ENCODE data around the gene CD151. TPM values are rescaled to one million over a fixed set of nuclear protein-coding genes. Genes with fewer than 3 reads are reported as not detected.

The CD151 gene
- total RNA-seq, 5 donors from 2014 or later (not counting 1 experiment from before 2014, with no cell fraction given): 14.9 to 28.2 (median 25.6) TPM

GRCh38 chr11:843086-843734, 10.5 kb downstream of the CD151 start:
- H3K36me3 Mint-ChIP-seq: peaks cover 2% of the 10 kb centered on the region
- peak overlapping the region in 1 of 2 donors; percentile 34 for H3K27ac Mint-ChIP-seq
- peaks cover 9 to 48% of the 10 kb centered on the region in 2 experiments for H3K4me1 ChIP-seq (ENCODE audit: control insufficient read depth in 1 of 2, extremely low read depth in 1 of 2, insufficient read depth in 2 of 2, low read length in 2 of 2)
- peak in 2 of 4 experiments; percentile 10 to 11 for ATAC-seq (replicated peaks in 1 of 4)
- no peaks in the 10 kb centered on the region for H3K9me3 Mint-ChIP-seq
- ChIA-PET CTCF (interaction anchor here in 1 of 2 donors (0.6 kb wide), 1 partner anchor 361 kb away, joined by 3 read pairs; no protein-coding TSS in a partner anchor), POLR2A (interaction anchor here in 1 of 2 donors (0.5 to 0.6 kb wide), 2 partner anchors 10 to 173 kb away, joined by 3 to 4 read pairs; no protein-coding TSS in a partner anchor)
- H3K4me1 Mint-ChIP-seq: peaks cover 19 to 31% (median 21%) of the 10 kb centered on the region in 3 donors
- H3K27me3 Mint-ChIP-seq: no peaks in the 10 kb centered on the region
- under 1% methylated on average over 51 of the region's 53 CpGs for WGBS (ENCODE audit: insufficient coverage)
- H3K9me3 ChIP-seq: no peaks in the 10 kb centered on the region
- H3K36me3 ChIP-seq (ENCODE audit: control insufficient read depth in 2 of 2, extremely low read depth in 1 of 2, insufficient read depth in 1 of 2, low read length in 1 of 2): peaks cover 5 to 22% of the 10 kb centered on the region in 2 donors
- no peak overlapping the region for H3K27ac ChIP-seq (ENCODE audit: low read length)
- peak overlapping the region; percentile 52 to 59 for H3K4me3 ChIP-seq (ENCODE audit: control insufficient read depth in 1 of 2, extremely low read depth in 1 of 2, low read length in 1 of 2)
- peak overlapping the region; percentile 71 to 80 (median 74) for H3K4me3 Mint-ChIP-seq
- H3K27me3 ChIP-seq (replicated peaks in 1 of 2; ENCODE audit: control insufficient read depth in 2 of 2, extremely low read depth in 1 of 2, insufficient read depth in 2 of 2, low read length in 1 of 2): peaks cover 0 to 45% of the 10 kb centered on the region in 2 experiments
- no peak for DNase-seq

- Histone ChIP-seq H3K4me3 (ENCODE audit: control insufficient read depth in 1 of 2, extremely low read depth in 1 of 2, low read length in 1 of 2) (peak overlapping the region in 1 of 2 donors; percentile 59), H3K27me3 (replicated peaks in 1 of 2; ENCODE audit: control insufficient read depth in 2 of 2, extremely low read depth in 1 of 2, insufficient read depth in 2 of 2, low read length in 1 of 2) (peaks cover 0 to 53% of the 10 kb centered on the region in 2 experiments), H3K27ac (ENCODE audit: low read length) (no peak overlapping the region), H3K4me1 (ENCODE audit: control insufficient read depth in 1 of 2, extremely low read depth in 1 of 2, insufficient read depth in 2 of 2, low read length in 2 of 2) (peaks cover 11 to 57% of the 10 kb centered on the region in 2 experiments), H3K9me3 (no peaks in the 10 kb centered on the region), H3K36me3 (ENCODE audit: control insufficient read depth in 2 of 2, extremely low read depth in 1 of 2, insufficient read depth in 1 of 2, low read length in 1 of 2) (peaks cover 5 to 14% of the 10 kb centered on the region in 2 donors)
- Mint-ChIP-seq H3K4me1 (peaks cover 19 to 36% (median 26%) of the 10 kb centered on the region in 3 donors), H3K27ac (peak overlapping the region in 1 of 2 donors; percentile 34), H3K4me3 (peak overlapping the region; percentile 71 to 80 (median 74)), H3K36me3 (no peaks in the 10 kb centered on the region), H3K9me3 (no peaks in the 10 kb centered on the region), H3K27me3 (peaks cover 0 to 2% of the 10 kb centered on the region in 2 donors)
- POLR2A ChIA-PET: interaction anchor here in 1 of 2 donors (0.5 kb wide), 1 partner anchor 174 kb away, joined by 4 read pairs; no protein-coding TSS in a partner anchor
- 34% methylated on average over 8 of the region's 25 CpGs for WGBS (ENCODE audit: insufficient coverage)
- no peak for ATAC-seq (replicated peaks in 1 of 4)
- no peak for DNase-seq
- CTCF ChIA-PET: interaction anchor here in 1 of 2 donors (0.7 kb wide), 1 partner anchor 662 kb away, joined by 3 read pairs; no protein-coding TSS in a partner anchor
These were observed 11.3 kb downstream of the CD151 start for GRCh38 chr11:843818-844692.

DNA sequence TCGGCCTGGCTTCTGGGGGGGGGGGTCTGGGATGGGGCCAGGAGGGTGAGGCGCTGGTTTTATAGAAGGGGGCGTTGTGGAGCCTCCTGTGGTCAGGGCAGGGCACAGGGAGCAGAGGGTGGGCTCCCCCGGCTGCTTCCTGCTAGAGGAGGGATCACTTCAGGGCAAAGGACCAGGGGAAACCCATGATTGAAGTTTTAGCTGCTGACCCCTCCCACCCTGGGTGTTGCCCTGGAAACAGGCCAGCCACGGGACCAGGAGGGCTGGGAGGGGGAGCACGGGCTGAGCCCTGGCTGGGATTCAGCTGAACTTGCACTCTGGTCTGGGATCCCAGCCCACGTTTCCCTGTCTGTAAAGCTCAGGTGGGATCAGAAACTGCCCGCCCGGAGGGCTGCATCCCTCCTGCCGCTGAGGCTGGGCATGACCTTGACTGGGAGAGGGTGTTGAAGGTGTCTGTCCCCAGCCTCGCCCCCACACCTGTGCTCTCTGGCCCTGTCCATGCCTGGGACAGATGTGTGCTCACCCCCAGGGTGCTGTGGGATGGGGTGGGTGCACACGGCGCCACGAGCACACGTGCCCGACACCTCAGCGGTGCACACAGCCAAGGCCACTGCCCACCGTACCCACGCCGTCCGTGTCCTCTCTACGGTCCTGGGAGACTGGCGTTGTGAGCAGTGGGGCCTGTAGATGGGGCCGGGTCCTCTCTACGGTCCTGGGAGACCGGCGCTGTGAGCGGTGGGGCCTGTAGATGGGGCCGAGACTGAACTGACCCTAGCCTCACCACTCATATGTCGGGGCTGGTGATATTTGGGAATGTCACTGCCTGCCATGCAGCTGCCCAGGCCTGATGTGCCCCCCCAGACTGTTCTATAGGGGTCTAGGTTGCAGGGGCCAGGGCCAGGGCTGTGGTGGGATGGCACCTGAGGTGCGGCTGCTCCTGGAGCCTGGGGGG, 12.2 kb downstream of the CD151 start:
- peaks cover 13 to 59% of the 10 kb centered on the region in 2 experiments for H3K4me1 ChIP-seq (ENCODE audit: control insufficient read depth in 1 of 2, extremely low read depth in 1 of 2, insufficient read depth in 2 of 2, low read length in 2 of 2)
- CTCF ChIA-PET: interaction anchor here in 1 of 2 donors (0.7 kb wide), 1 partner anchor 661 kb away, joined by 3 read pairs; no protein-coding TSS in a partner anchor
- POLR2A ChIA-PET: no interaction called here

GRCh38 chr11:845872-846495, 13.2 kb downstream of the CD151 start:
- no peak overlapping the region for H3K27ac ChIP-seq (ENCODE audit: low read length)
- Mint-ChIP-seq H3K9me3 (no peaks in the 10 kb centered on the region), H3K4me3 (no peak overlapping the region), H3K4me1 (peaks cover 11 to 26% (median 17%) of the 10 kb centered on the region in 3 donors), H3K27ac (no peak overlapping the region), H3K27me3 (peaks cover 0 to 2% of the 10 kb centered on the region in 2 donors), H3K36me3 (no peaks in the 10 kb centered on the region)
- DNase-seq (no peak), ATAC-seq (replicated peaks in 1 of 4) (no peak)
- H3K36me3 ChIP-seq (ENCODE audit: control insufficient read depth in 2 of 2, extremely low read depth in 1 of 2, insufficient read depth in 1 of 2, low read length in 1 of 2): no peaks in the 10 kb centered on the region
- CTCF ChIA-PET: no interaction called here
- POLR2A ChIA-PET: no interaction called here
- H3K4me3 ChIP-seq (ENCODE audit: control insufficient read depth in 1 of 2, extremely low read depth in 1 of 2, low read length in 1 of 2): no peak overlapping the region
- H3K9me3 ChIP-seq: no peaks in the 10 kb centered on the region
- WGBS (ENCODE audit: insufficient coverage): 48% methylated on average over 7 of the region's 8 CpGs
- H3K4me1 ChIP-seq (ENCODE audit: control insufficient read depth in 1 of 2, extremely low read depth in 1 of 2, insufficient read depth in 2 of 2, low read length in 2 of 2): peaks cover 13 to 51% of the 10 kb centered on the region in 2 experiments
- peaks cover 0 to 67% of the 10 kb centered on the region in 2 experiments for H3K27me3 ChIP-seq (replicated peaks in 1 of 2; ENCODE audit: control insufficient read depth in 2 of 2, extremely low read depth in 1 of 2, insufficient read depth in 2 of 2, low read length in 1 of 2)

More for the DNA sequence above, 12.2 kb downstream of the CD151 start:
- no peak overlapping the region for H3K27ac ChIP-seq (ENCODE audit: low read length)
- DNase-seq (peak in 4 of 35 experiments; percentile 28 to 63 (median 36)), ATAC-seq (replicated peaks in 1 of 4) (peak in 1 of 4 experiments; percentile 8)
- H3K27me3 Mint-ChIP-seq: peaks cover 0 to 2% of the 10 kb centered on the region in 2 donors
- peaks cover 19 to 36% (median 26%) of the 10 kb centered on the region in 3 donors for H3K4me1 Mint-ChIP-seq
- peaks cover 0 to 57% of the 10 kb centered on the region in 2 experiments for H3K27me3 ChIP-seq (replicated peaks in 1 of 2; ENCODE audit: control insufficient read depth in 2 of 2, extremely low read depth in 1 of 2, insufficient read depth in 2 of 2, low read length in 1 of 2)
- H3K4me3 ChIP-seq (ENCODE audit: control insufficient read depth in 1 of 2, extremely low read depth in 1 of 2, low read length in 1 of 2): no peak overlapping the region
- peak overlapping the region in 1 of 3 donors; percentile 80 for H3K4me3 Mint-ChIP-seq
- H3K27ac Mint-ChIP-seq: no peak overlapping the region
- 58% methylated on average over 21 of the region's 31 CpGs for WGBS (ENCODE audit: insufficient coverage)
- H3K9me3 ChIP-seq: no peaks in the 10 kb centered on the region
- H3K36me3 Mint-ChIP-seq: no peaks in the 10 kb centered on the region
- no peaks in the 10 kb centered on the region for H3K9me3 Mint-ChIP-seq
- peaks cover 4% of the 10 kb centered on the region in 2 donors for H3K36me3 ChIP-seq (ENCODE audit: control insufficient read depth in 2 of 2, extremely low read depth in 1 of 2, insufficient read depth in 1 of 2, low read length in 1 of 2)

DNA sequence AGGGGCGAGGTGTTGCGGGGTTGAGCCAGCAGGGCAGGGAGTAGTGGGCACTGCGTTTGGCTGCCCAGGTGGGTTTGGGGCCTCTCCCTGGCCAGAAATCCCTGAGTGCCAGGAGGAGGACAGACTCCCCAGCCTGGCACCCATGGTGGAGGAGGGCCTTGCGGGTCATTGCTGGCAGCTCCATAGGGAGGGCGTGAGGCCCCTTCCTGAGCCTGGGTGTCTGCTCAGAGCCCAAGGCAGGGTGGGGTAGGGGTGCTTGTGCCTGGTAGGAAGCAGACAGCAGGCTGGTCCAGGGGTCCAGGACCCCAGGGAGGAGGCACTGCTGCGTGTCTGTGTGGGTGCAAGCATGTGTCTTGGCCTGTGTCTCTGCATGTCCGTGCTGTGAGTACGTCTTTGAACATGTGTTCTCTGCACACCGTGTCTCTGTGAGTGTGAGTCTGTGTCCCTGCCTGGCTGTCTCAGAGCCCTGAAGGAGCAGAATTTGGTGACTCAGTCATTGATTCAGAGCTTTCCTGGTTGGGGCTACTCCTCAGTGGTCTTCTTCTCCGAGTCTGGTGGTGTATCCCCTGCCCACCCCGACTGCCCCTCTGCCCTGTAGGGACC, 13.8 kb downstream of the CD151 start:
- DNase-seq (no peak), ATAC-seq (replicated peaks in 1 of 4) (no peak)
- H3K4me3 Mint-ChIP-seq: no peak overlapping the region
- peaks cover 13 to 45% of the 10 kb centered on the region in 2 experiments for H3K4me1 ChIP-seq (ENCODE audit: control insufficient read depth in 1 of 2, extremely low read depth in 1 of 2, insufficient read depth in 2 of 2, low read length in 2 of 2)
- no peak overlapping the region for H3K27ac ChIP-seq (ENCODE audit: low read length)
- H3K27me3 ChIP-seq (replicated peaks in 1 of 2; ENCODE audit: control insufficient read depth in 2 of 2, extremely low read depth in 1 of 2, insufficient read depth in 2 of 2, low read length in 1 of 2): peaks cover 0 to 73% of the 10 kb centered on the region in 2 experiments
- H3K36me3 Mint-ChIP-seq: no peaks in the 10 kb centered on the region
- peaks cover 0 to 2% of the 10 kb centered on the region in 2 donors for H3K27me3 Mint-ChIP-seq
- no peaks in the 10 kb centered on the region for H3K36me3 ChIP-seq (ENCODE audit: control insufficient read depth in 2 of 2, extremely low read depth in 1 of 2, insufficient read depth in 1 of 2, low read length in 1 of 2)
- 81% methylated on average over 8 of the region's 11 CpGs for WGBS (ENCODE audit: insufficient coverage)
- no peak overlapping the region for H3K27ac Mint-ChIP-seq
- CTCF ChIA-PET: no interaction called here
- no peaks in the 10 kb centered on the region for H3K9me3 ChIP-seq
- H3K9me3 Mint-ChIP-seq: no peaks in the 10 kb centered on the region
- POLR2A ChIA-PET: no interaction called here
- peaks cover 6 to 20% (median 12%) of the 10 kb centered on the region in 3 donors for H3K4me1 Mint-ChIP-seq
- no peak overlapping the region for H3K4me3 ChIP-seq (ENCODE audit: control insufficient read depth in 1 of 2, extremely low read depth in 1 of 2, low read length in 1 of 2)
